GM23338 (cell line): ENCODE results near the gene DFFB. TPM values are rescaled to one million over a fixed set of nuclear protein-coding genes. Genes with fewer than 3 reads are reported as not detected.

Experiments used
- ATAC-seq: fragments of 200-7000 bp; cut with Tn5 transposase; 3 replicates; pipeline ENCODE4 v1.9.1; 2020
- DNase-seq: peaks from one replicate; pipeline ENCODE4 v3.0.0-alpha.2; 2015; ENCODE audit warnings: low spot score
- H2AFZ ChIP-seq: fragments of 200-600 bp; sonication (generic); 2 replicates; pipeline ENCODE4 v1.8.0; 2016; ENCODE audit warnings: antibody characterized with exemption, mild to moderate bottlenecking, moderate library complexity
- H3F3A ChIP-seq: fragments of 200-600 bp; sonication (generic); replicated peaks from 2 replicates; pipeline ENCODE4 v1.8.0; 2017; ENCODE audit warnings: antibody characterized with exemption, mixed run types, low read depth
- H3K27ac ChIP-seq: fragments of 200-600 bp; sonication (generic); 2 replicates; pipeline ENCODE4 v1.6.1; 2016; ENCODE audit warnings: low read depth
- H3K27me3 ChIP-seq: fragments of 200-600 bp; sonication (generic); 2 replicates; pipeline ENCODE4 v1.8.0; 2016; ENCODE audit warnings: mild to moderate bottlenecking, mixed run types, moderate library complexity; ENCODE audit not compliant: insufficient read depth
- H3K36me3 ChIP-seq: fragments of 200-600 bp; sonication (generic); 2 replicates; pipeline ENCODE4 v1.8.0; 2016; ENCODE audit warnings: mild to moderate bottlenecking; ENCODE audit not compliant: insufficient read depth
- H3K4me1 ChIP-seq: fragments of 200-600 bp; sonication (generic); 2 replicates; pipeline ENCODE4 v1.8.0; 2016; ENCODE audit warnings: mild to moderate bottlenecking, moderate library complexity; ENCODE audit not compliant: insufficient read depth
- H3K4me2 ChIP-seq: fragments of 200-600 bp; sonication (generic); 2 replicates; pipeline ENCODE4 v1.7.1; 2017; ENCODE audit warnings: mixed run types
- H3K4me3 ChIP-seq: fragments of 200-600 bp; sonication (generic); 2 replicates; pipeline ENCODE4 v1.6.1; 2016; ENCODE audit warnings: mixed run types
- H3K79me2 ChIP-seq: fragments of 200-600 bp; sonication (generic); replicated peaks from 2 replicates; pipeline ENCODE4 v1.8.0; 2017; ENCODE audit warnings: mild to moderate bottlenecking; ENCODE audit not compliant: insufficient read depth
- H3K9me2 ChIP-seq: fragments of 200-600 bp; sonication (generic); 2 replicates; pipeline ENCODE4 v1.8.0; 2017; ENCODE audit not compliant: insufficient read depth
- H4K20me1 ChIP-seq: fragments of 200-600 bp; sonication (generic); replicated peaks from 2 replicates; pipeline ENCODE4 v1.8.0; 2017; ENCODE audit warnings: mild to moderate bottlenecking; ENCODE audit not compliant: insufficient read depth
- H3K27ac Mint-ChIP-seq: 2 replicates; pipeline ENCODE4 v1.8.0; 2020; ENCODE audit warnings: inconsistent platforms, mild to moderate bottlenecking, moderate library complexity, mixed read lengths
- H3K27me3 Mint-ChIP-seq: 3 replicates; pipeline ENCODE4 v1.8.0; 2022; ENCODE audit warnings: low read depth, mild to moderate bottlenecking, moderate library complexity, mixed read lengths, inconsistent platforms; ENCODE audit not compliant: insufficient read depth, poor library complexity
- H3K36me3 Mint-ChIP-seq: 3 replicates; pipeline ENCODE4 v1.8.0; 2021; ENCODE audit warnings: low read depth, mild to moderate bottlenecking, inconsistent platforms, moderate library complexity, mixed read lengths
- H3K4me1 Mint-ChIP-seq: 3 replicates; pipeline ENCODE4 v1.8.0; 2020; ENCODE audit warnings: mild to moderate bottlenecking, inconsistent platforms, mixed read lengths
- H3K4me3 Mint-ChIP-seq: 3 replicates; pipeline ENCODE4 v1.8.0; 2021; ENCODE audit warnings: moderate library complexity, mild to moderate bottlenecking, inconsistent platforms, mixed read lengths
- H3K9me3 Mint-ChIP-seq: 3 replicates; pipeline ENCODE4 v1.8.0; 2020; ENCODE audit warnings: moderate library complexity, mild to moderate bottlenecking, inconsistent platforms, mixed read lengths
- CREB1 ChIP-seq: fragments of 250-450 bp; sonication (Bioruptor Pico); IDR thresholded peaks from 2 replicates; pipeline ENCODE4 v1.5.0; 2020; ENCODE audit warnings: low read depth, mild to moderate bottlenecking, moderate library complexity
- CTCF ChIP-seq, 2 experiments: fragments of 200-600 bp in 1 of 2; sonication (generic) in 1 of 2; conservative IDR thresholded peaks; 2 replicates each; pipeline versions ENCODE4 v1.5.1 to v1.6.1; 2016 to 2017; ENCODE audit warnings: antibody characterized with exemption in 2 of 2, low read depth in 2 of 2, mild to moderate bottlenecking in 2 of 2, moderate library complexity in 1 of 2
- ETS1 ChIP-seq: IDR thresholded peaks from 2 replicates; pipeline ENCODE4 v1.6.1; 2016; ENCODE audit warnings: antibody characterized with exemption
- EZH2 ChIP-seq: fragments of 200-600 bp; sonication (generic); IDR thresholded peaks from one replicate; pipeline ENCODE4 v1.8.0; 2017; ENCODE audit warnings: antibody characterized with exemption, mild to moderate bottlenecking, low read depth; ENCODE audit not compliant: unreplicated experiment
- EZH2phosphoT487 ChIP-seq: fragments of 200-600 bp; sonication (generic); IDR thresholded peaks from one replicate; pipeline ENCODE4 v1.8.1; 2018; ENCODE audit warnings: antibody characterized with exemption; ENCODE audit not compliant: unreplicated experiment
- NANOG ChIP-seq: IDR thresholded peaks from 2 replicates; pipeline ENCODE4 v1.6.1; 2016; ENCODE audit warnings: antibody characterized with exemption, borderline replicate concordance
- POLR2AphosphoS5 ChIP-seq: IDR thresholded peaks from 2 replicates; pipeline ENCODE4 v1.6.1; 2016; ENCODE audit warnings: antibody characterized with exemption, low read depth
- REST ChIP-seq: IDR thresholded peaks from one replicate; pipeline ENCODE4 v1.6.1; 2018; ENCODE audit warnings: antibody characterized with exemption; ENCODE audit not compliant: unreplicated experiment
- STAT1 ChIP-seq: IDR thresholded peaks from one replicate; pipeline ENCODE4 v1.6.1; 2016; ENCODE audit warnings: antibody characterized with exemption; ENCODE audit not compliant: unreplicated experiment
- ZNF331 ChIP-seq: fragments of 250-450 bp; sonication (Bioruptor Pico); IDR thresholded peaks from 2 replicates; pipeline ENCODE4 v1.5.0; 2020; ENCODE audit warnings: low read depth, mild to moderate bottlenecking, moderate library complexity
- polyA plus RNA-seq: library from polyadenylated mRNA; unstranded; fragments of >200 nt; fragmentation: Nextera tagmentation; extraction: Ambion mirVana; gene quantifications from 2 replicates; pipeline ENCODE4 v1.2.1, GENCODE V29; 2016
- total RNA-seq: library from RNA; depleted of rRNA; stranded (reverse); fragments of >200 nt; shearing (Covaris generic); gene quantifications from 2 replicates; pipeline ENCODE4 v1.2.3, GENCODE V29; 2014

DFFB gene
- total and polyA plus RNA-seq, 2 experiments from 2014 or later, result 6.5 to 18.1 TPM

- no peak for ATAC-seq
- Histone ChIP-seq H3K27me3 (no peaks in the 10 kb centered on the region), H4K20me1 (0 out of 2 replicates have a peak, but pooled peaks cover 1% of the 10 kb centered on the region), H3K4me1 (0 out of 2 replicates have a peak, but pooled peaks cover 4% of the 10 kb centered on the region), H3K27ac (no peak overlapping the region), H3K9me2 (no peaks in the 10 kb centered on the region), H3K79me2 (peaks cover 24% of the 10 kb centered on the region), H2AFZ (no peak overlapping the region), H3K36me3 (no peaks in the 10 kb centered on the region), H3F3A (peaks cover 3% of the 10 kb centered on the region; the same call in 1 of the 2 replicates), H3K4me3 (no peak overlapping the region), H3K4me2 (no peak overlapping the region)
- TF ChIP-seq NANOG (no peak), EZH2phosphoT487 (no peak), EZH2 (no peak), ZNF331 (no peak), ETS1 (no peak), CREB1 (no peak), POLR2AphosphoS5 (no peak), REST (no peak), CTCF (conservative IDR thresholded peaks at IDR 0.05; ENCODE audit: low read depth in 2 of 2) (no peak), STAT1 (no peak)
- no peak overlapping the region for H3K27ac Mint-ChIP-seq
- no peak for DNase-seq
- peaks cover 11% of the 10 kb centered on the region; the same call in 2 of the 3 replicates for H3K9me3 Mint-ChIP-seq
- peaks cover 6% of the 10 kb centered on the region; the same call in 2 of the 3 replicates for H3K36me3 Mint-ChIP-seq
- H3K27me3 Mint-ChIP-seq, result peaks cover 9% of the 10 kb centered on the region
- H3K4me3 Mint-ChIP-seq, result no peak overlapping the region
- peaks cover 25% of the 10 kb centered on the region for H3K4me1 Mint-ChIP-seq
These were observed 44.8 kb downstream of the DFFB start for GRCh38 chr1:3902111-3902511.
